Measurements from ENCODE around the gene MELTF. TPM values are rescaled to one million over a fixed set of nuclear protein-coding genes. Genes with fewer than 3 reads are reported as not detected.

MELTF gene
- total RNA-seq, 6 experiments from 2014 or later: 1.1 to 3.8 (median 2.5) TPM

DNA sequence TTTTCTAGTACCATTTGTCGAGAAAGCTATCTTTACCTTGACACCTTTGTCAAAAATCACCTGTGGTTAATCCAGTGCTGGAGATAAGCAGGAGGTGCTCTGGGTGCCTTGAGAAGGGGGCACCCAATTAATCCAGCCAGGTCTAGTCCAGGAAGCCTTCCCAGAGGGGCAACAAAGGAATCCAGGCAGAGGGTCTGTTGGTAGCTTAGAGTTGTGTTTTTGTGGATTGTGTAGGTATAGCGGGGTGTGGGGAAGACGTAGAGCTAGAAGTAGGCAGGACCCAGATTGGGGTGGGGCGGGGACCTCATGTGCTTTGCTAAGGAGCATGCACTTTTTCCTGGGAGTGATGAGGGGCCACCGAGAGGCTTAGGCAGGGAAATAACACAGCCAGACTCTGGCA, 55.0 kb downstream of the MELTF start:
- no peaks in the 10 kb centered on the region for H3K9me3 Mint-ChIP-seq
- H3K27ac Mint-ChIP-seq: no peak overlapping the region
- no peaks in the 10 kb centered on the region for H3K36me3 Mint-ChIP-seq (ENCODE audit: low read depth)
- TF ChIP-seq CTCF (IDR thresholded peaks at IDR 0.05): no peak
- peaks cover 11% of the 10 kb centered on the region; the same call in 1 of the 2 replicates for H3K4me1 Mint-ChIP-seq (ENCODE audit: low read depth)
- peaks cover 12% of the 10 kb centered on the region; the same call in 1 of the 2 replicates for H3K27me3 Mint-ChIP-seq (ENCODE audit: insufficient read depth)
- no peak for DNase-seq
- no peak overlapping the region for H3K4me3 Mint-ChIP-seq

- Mint-ChIP-seq H3K4me1 (ENCODE audit: low read depth) (peaks cover 14% of the 10 kb centered on the region; the same call in 1 of the 2 replicates), H3K9me3 (no peaks in the 10 kb centered on the region), H3K36me3 (ENCODE audit: low read depth) (no peaks in the 10 kb centered on the region), H3K4me3 (no peak overlapping the region), H3K27ac (no peak overlapping the region), H3K27me3 (ENCODE audit: insufficient read depth) (peaks cover 6% of the 10 kb centered on the region; the same call in 1 of the 2 replicates)
- no peak for DNase-seq
- TF ChIP-seq CTCF (IDR thresholded peaks at IDR 0.05): no peak
Measured at GRCh38 chr3:196971094-196971698, 58.4 kb downstream of the MELTF start.

GRCh38 chr3:196970547-196971093, 59.0 kb downstream of the MELTF start:
- DNase-seq: no peak
- Mint-ChIP-seq H3K36me3 (ENCODE audit: low read depth) (no peaks in the 10 kb centered on the region), H3K27ac (no peak overlapping the region)

GRCh38 chr3:196969660-196970546, 59.7 kb downstream of the MELTF start:
- Mint-ChIP-seq H3K27me3 (ENCODE audit: insufficient read depth) (peaks cover 6% of the 10 kb centered on the region; the same call in 1 of the 2 replicates), H3K4me1 (ENCODE audit: low read depth) (peaks cover 14% of the 10 kb centered on the region; the same call in 1 of the 2 replicates), H3K36me3 (ENCODE audit: low read depth) (no peaks in the 10 kb centered on the region), H3K9me3 (no peaks in the 10 kb centered on the region), H3K4me3 (peak overlapping the region; percentile 53), H3K27ac (no peak overlapping the region)
- no peak for DNase-seq
- TF ChIP-seq CTCF (IDR thresholded peaks at IDR 0.05): peak; percentile 89

More at GRCh38 chr3:196970547-196971093, 59.0 kb downstream of the MELTF start:
- H3K9me3 Mint-ChIP-seq: no peaks in the 10 kb centered on the region
- peaks cover 14% of the 10 kb centered on the region; the same call in 1 of the 2 replicates for H3K4me1 Mint-ChIP-seq (ENCODE audit: low read depth)
- peak overlapping the region; percentile 53 for H3K4me3 Mint-ChIP-seq
- no peak for TF ChIP-seq CTCF (IDR thresholded peaks at IDR 0.05)
- peaks cover 6% of the 10 kb centered on the region; the same call in 1 of the 2 replicates for H3K27me3 Mint-ChIP-seq (ENCODE audit: insufficient read depth)

DNA sequence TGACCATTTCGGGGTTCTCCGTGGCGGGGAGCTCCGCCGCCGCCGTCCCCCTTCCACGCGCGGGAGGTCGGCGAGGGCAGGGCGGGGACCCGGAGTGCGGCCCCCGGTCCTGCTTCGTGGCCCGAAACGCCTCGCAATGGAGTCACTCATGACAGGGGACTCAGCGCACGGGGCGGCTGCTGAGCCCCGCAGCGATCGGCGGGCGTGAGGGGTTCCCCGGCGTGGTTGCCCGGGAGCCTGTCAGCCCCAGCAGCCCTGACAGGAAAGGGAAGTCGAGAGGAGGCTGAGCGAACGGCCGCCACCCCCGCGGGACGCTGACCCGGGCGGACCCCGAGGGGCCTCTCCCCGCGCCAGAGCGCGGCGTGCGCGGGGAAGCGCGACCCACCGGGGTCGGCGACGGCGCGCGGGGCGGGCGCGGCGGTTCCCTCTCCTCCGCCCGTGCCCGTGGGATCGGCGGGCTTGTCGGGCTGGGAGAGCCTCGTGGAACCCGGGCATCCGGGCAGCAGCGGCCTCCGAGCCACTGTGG, 60.4 kb downstream of the MELTF start:
- H3K4me1 Mint-ChIP-seq (ENCODE audit: low read depth): peaks cover 14% of the 10 kb centered on the region; the same call in 1 of the 2 replicates
- H3K9me3 Mint-ChIP-seq: no peaks in the 10 kb centered on the region
- H3K4me3 Mint-ChIP-seq: peak overlapping the region; percentile 69
- no peak for TF ChIP-seq CTCF (IDR thresholded peaks at IDR 0.05)
- no peaks in the 10 kb centered on the region for H3K36me3 Mint-ChIP-seq (ENCODE audit: low read depth)
- H3K27ac Mint-ChIP-seq: no peak overlapping the region
- H3K27me3 Mint-ChIP-seq (ENCODE audit: insufficient read depth): peaks cover 6% of the 10 kb centered on the region; the same call in 1 of the 2 replicates
- no peak for DNase-seq
